Smooth muscle cell (in vitro differentiated cells): ENCODE data around the gene SIAH2. TPM values are rescaled to one million over a fixed set of nuclear protein-coding genes. Genes with fewer than 3 reads are reported as not detected.

Source experiments
- DNase-seq: peaks from one replicate; lab custom pipeline; 2025; ENCODE audit not compliant: unreplicated experiment; lab: John Stamatoyannopoulos, UW
- H2AFZ ChIP-seq: fragments of 200-600 bp; sonication (generic); 2 replicates; pipeline ENCODE4 v1.6.0; 2016; ENCODE audit warnings: antibody characterized with exemption, low read depth, mild to moderate bottlenecking
- H3F3A ChIP-seq: fragments of 200-600 bp; sonication (generic); 2 replicates; pipeline ENCODE4 v1.6.0; 2017; ENCODE audit warnings: antibody characterized with exemption, low read depth
- H3K27ac ChIP-seq: fragments of 200-600 bp; sonication (generic); 2 replicates; pipeline ENCODE4 v1.5.1; 2016; ENCODE audit warnings: low read depth, mild to moderate bottlenecking
- H3K27me3 ChIP-seq: fragments of 200-600 bp; sonication (generic); 2 replicates; pipeline ENCODE4 v1.6.1; 2016; ENCODE audit warnings: low read depth, mild to moderate bottlenecking
- H3K36me3 ChIP-seq: fragments of 200-600 bp; sonication (generic); 2 replicates; pipeline ENCODE4 v1.5.1; 2016; ENCODE audit warnings: low read depth
- H3K4me1 ChIP-seq: fragments of 200-600 bp; sonication (generic); 2 replicates; pipeline ENCODE4 v1.5.1; 2016; ENCODE audit warnings: low read depth
- H3K4me2 ChIP-seq: fragments of 200-600 bp; sonication (generic); 2 replicates; pipeline ENCODE4 v1.6.0; 2016; ENCODE audit warnings: mild to moderate bottlenecking
- H3K4me3 ChIP-seq: fragments of 200-600 bp; sonication (generic); 2 replicates; pipeline ENCODE4 v1.5.1; 2016; ENCODE audit warnings: mild to moderate bottlenecking
- H3K79me2 ChIP-seq: fragments of 200-600 bp; sonication (generic); 2 replicates; pipeline ENCODE4 v1.6.0; 2016; ENCODE audit warnings: low read depth, mild to moderate bottlenecking
- H3K9ac ChIP-seq: fragments of 200-600 bp; sonication (generic); 2 replicates; pipeline ENCODE4 v1.6.0; 2016; ENCODE audit warnings: low read depth
- H3K9me3 ChIP-seq: fragments of 200-600 bp; sonication (generic); replicated peaks from 2 replicates; pipeline ENCODE4 v1.5.1; 2016; ENCODE audit warnings: low read depth
- H4K20me1 ChIP-seq: fragments of 200-600 bp; sonication (generic); 2 replicates; pipeline ENCODE4 v1.6.0; 2016; ENCODE audit warnings: low read depth
- WGBS: methylation state at CpG from one replicate; pipeline ENCODE4 v1.1.7; 2016; ENCODE audit warnings: low lambda C conversion rate; 5-methylcytosine and 5-hydroxymethylcytosine counted together
- polyA plus RNA-seq: library from polyadenylated mRNA; unstranded; fragments of >200 nt; fragmentation: Nextera tagmentation; extraction: Ambion mirVana; gene quantifications from 2 replicates; pipeline ENCODE4 v1.2.1, GENCODE V29; 2016
- total RNA-seq: library from RNA; depleted of rRNA; stranded (reverse); fragments of >200 nt; gene quantifications from 2 replicates; pipeline ENCODE4 v1.2.3, GENCODE V29; 2014
- TF ChIP-seq, protein P1 (sequence below): fragments of 200-600 bp; sonication (generic); IDR thresholded peaks from 2 replicates; pipeline ENCODE4 v1.5.1; 2017; ENCODE audit warnings: borderline replicate concordance, mild to moderate bottlenecking, antibody characterized with exemption; ENCODE audit not compliant: insufficient read depth, poor library complexity, severe bottlenecking

The SIAH2 gene
- total and polyA plus RNA-seq, 2 experiments from 2014 or later = 43.9 to 44.9 TPM

DNA sequence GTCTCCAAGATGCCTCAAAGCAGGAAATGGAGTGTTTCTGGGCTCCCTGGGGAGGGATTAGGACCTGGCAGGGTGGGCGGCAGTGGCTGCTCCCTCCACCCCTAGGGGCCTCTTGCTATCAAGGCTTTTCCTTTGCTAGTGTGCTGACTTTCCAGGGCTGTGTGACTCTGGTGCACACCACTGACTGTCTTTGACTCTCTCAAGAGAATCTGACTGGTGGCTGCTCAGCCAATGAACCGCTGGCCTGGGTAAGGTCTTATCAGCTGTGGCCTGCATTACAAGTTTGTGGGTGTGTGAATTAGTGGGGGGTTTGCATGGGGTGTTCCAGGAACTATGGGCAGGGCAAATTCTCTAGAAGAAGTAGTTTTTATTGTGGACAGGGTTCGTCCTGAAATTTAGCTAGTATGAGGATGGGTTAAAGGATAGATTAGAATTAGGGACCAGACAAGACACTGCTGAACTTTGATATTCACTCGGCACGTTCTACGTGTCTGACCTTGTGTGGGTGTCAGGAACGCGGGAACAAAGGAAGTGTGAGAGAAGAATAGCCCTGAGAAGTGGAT is 29.5 kb downstream of the SIAH2 start:
- H4K20me1 ChIP-seq = no peaks in the 10 kb centered on the region
- H3K27ac ChIP-seq = peak overlapping the region; percentile 59
- no peaks in the 10 kb centered on the region for H3K79me2 ChIP-seq
- H3K4me1 ChIP-seq = peaks cover 8% of the 10 kb centered on the region
- H2AFZ ChIP-seq = no peak overlapping the region
- TF ChIP-seq, protein P1, sequence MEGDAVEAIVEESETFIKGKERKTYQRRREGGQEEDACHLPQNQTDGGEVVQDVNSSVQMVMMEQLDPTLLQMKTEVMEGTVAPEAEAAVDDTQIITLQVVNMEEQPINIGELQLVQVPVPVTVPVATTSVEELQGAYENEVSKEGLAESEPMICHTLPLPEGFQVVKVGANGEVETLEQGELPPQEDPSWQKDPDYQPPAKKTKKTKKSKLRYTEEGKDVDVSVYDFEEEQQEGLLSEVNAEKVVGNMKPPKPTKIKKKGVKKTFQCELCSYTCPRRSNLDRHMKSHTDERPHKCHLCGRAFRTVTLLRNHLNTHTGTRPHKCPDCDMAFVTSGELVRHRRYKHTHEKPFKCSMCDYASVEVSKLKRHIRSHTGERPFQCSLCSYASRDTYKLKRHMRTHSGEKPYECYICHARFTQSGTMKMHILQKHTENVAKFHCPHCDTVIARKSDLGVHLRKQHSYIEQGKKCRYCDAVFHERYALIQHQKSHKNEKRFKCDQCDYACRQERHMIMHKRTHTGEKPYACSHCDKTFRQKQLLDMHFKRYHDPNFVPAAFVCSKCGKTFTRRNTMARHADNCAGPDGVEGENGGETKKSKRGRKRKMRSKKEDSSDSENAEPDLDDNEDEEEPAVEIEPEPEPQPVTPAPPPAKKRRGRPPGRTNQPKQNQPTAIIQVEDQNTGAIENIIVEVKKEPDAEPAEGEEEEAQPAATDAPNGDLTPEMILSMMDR = no peak
- H3K9ac ChIP-seq = no peak overlapping the region
- H3K4me3 ChIP-seq = no peak overlapping the region
- peaks cover 28% of the 10 kb centered on the region for H3F3A ChIP-seq
- no peaks in the 10 kb centered on the region for H3K36me3 ChIP-seq
- DNase-seq = peak; percentile 7
- peak overlapping the region; percentile 71 for H3K4me2 ChIP-seq
- 37% methylated on average over 8 of the region's 8 CpGs for WGBS
- H3K9me3 ChIP-seq = no peaks in the 10 kb centered on the region
- no peaks in the 10 kb centered on the region for H3K27me3 ChIP-seq

DNA sequence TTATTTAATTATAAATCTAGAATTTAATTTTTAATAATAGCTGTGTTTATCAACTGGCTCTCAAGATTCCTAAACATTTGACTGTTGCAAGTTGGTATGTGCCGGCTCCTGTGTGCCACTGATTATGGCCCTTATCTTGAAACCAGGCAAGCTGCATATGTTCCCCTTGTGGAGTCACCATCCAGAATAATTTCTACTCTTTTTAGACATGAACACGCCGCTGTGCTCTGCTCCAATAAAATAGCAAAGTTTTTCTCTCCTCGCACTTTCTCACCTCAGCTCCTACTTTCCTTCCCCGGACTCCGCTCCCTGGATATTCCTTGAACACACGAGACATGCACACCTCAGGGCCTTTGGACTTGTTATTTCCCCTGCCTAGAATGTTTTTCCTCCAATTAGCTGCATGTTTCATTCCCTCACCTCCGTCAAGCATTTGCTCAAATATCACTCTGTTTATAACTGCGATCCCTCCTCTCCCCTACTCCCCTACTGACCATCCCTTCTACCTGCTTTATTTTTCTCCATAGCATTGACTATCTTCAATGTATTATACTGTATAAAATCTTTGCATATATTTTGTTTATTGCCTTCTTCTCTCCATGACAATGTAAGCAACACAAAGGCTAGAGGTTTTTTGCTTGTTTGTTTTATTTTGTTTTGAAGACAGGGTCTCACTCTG is 33.1 kb downstream of the SIAH2 start:
- Histone ChIP-seq H3K79me2 (no peaks in the 10 kb centered on the region), H3K27me3 (no peaks in the 10 kb centered on the region), H3K4me2 (no peak overlapping the region), H3K36me3 (no peaks in the 10 kb centered on the region), H4K20me1 (no peaks in the 10 kb centered on the region), H3K4me1 (peaks cover 8% of the 10 kb centered on the region), H2AFZ (no peak overlapping the region), H3K9ac (no peak overlapping the region), H3K4me3 (no peak overlapping the region), H3K27ac (no peak overlapping the region), H3F3A (peaks cover 13% of the 10 kb centered on the region), H3K9me3 (no peaks in the 10 kb centered on the region)
- WGBS = 79% methylated on average over 9 of the region's 9 CpGs
- TF ChIP-seq, protein P1 = no peak
- DNase-seq = no peak

DNA sequence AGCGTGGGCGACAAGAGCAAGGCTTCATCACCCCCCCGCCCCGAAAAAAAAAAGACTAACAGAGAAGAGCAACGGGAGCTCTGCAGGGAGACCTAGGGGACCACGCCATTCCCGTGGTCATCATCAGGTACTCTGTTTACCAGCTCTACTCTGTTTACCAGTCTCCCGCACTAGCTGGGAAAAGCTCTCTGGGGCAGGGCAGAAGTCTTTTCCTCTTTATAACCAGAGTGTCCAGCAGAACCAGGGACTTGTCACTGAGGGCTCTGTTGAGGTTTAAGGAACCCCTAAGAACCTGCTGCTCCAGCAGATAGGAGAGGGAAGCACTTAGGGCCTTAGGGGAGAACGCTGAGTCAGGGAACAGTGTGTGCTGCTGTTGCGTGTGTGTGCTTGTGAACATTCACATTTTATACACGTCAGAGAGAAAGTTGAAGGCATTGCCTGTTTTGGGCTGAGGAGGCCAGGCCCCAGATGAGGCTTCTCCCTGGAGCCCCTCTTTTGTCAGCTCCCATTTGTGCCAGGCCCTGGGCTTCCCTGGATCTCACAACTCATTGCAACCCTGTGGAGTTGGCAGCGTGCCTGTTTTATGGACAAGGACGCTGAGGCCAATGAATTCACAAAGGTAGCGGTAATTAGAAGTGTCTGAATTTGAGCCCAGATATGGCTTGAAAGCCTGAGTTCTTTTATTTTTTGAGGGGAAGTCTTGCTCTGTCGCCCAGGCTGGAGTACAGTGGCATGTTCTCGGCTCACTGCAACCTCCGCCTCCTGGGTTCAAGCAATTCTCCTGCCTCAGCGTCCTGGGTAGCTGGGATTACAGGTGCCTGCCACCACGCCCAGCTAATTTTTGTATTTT is 35.1 kb downstream of the SIAH2 start:
- H3K4me2 ChIP-seq = no peak overlapping the region
- H3K36me3 ChIP-seq = no peaks in the 10 kb centered on the region
- WGBS = 92% methylated on average over 19 of the region's 19 CpGs
- H3K9me3 ChIP-seq = no peaks in the 10 kb centered on the region
- H3K79me2 ChIP-seq = no peaks in the 10 kb centered on the region
- TF ChIP-seq, protein P1 = no peak
- H2AFZ ChIP-seq = no peak overlapping the region
- H3K4me3 ChIP-seq = no peak overlapping the region
- no peak overlapping the region for H3K9ac ChIP-seq
- H3K27ac ChIP-seq = no peak overlapping the region
- H4K20me1 ChIP-seq = no peaks in the 10 kb centered on the region
- DNase-seq = no peak
- H3K4me1 ChIP-seq = peaks cover 2% of the 10 kb centered on the region
- H3F3A ChIP-seq = no peaks in the 10 kb centered on the region
- no peaks in the 10 kb centered on the region for H3K27me3 ChIP-seq
